BE2C (cell line): ENCODE measurements around the gene DLGAP4.

Experiments used
- DNase-seq: peaks from one replicate; pipeline ENCODE4 v3.0.0-alpha.2; 2020
- H3K27me3 ChIP-seq: fragments of 250-450 bp; sonication (Bioruptor Pico); 2 replicates; pipeline ENCODE4 v1.5.1; 2020; ENCODE audit warnings: mild to moderate bottlenecking
- H3K36me3 ChIP-seq: fragments of 250-450 bp; sonication (Bioruptor Pico); 2 replicates; pipeline ENCODE4 v1.5.1; 2020; ENCODE audit warnings: mild to moderate bottlenecking
- H3K4me1 ChIP-seq: fragments of 250-450 bp; sonication (Bioruptor Pico); 2 replicates; pipeline ENCODE4 v1.5.1; 2020
- H3K4me3 ChIP-seq: 2 replicates; pipeline ENCODE4 v1.5.1; 2011; ENCODE audit warnings: low read depth, low read length
- H3K9me3 ChIP-seq: fragments of 250-450 bp; sonication (Bioruptor Pico); 2 replicates; pipeline ENCODE4 v1.5.1; 2020
- TF ChIP-seq, protein P1 (sequence below): IDR thresholded peaks from 2 replicates; pipeline ENCODE4 v1.5.1; 2012; ENCODE audit warnings: mild to moderate bottlenecking, low read depth, low read length

The DLGAP4 gene

DNA sequence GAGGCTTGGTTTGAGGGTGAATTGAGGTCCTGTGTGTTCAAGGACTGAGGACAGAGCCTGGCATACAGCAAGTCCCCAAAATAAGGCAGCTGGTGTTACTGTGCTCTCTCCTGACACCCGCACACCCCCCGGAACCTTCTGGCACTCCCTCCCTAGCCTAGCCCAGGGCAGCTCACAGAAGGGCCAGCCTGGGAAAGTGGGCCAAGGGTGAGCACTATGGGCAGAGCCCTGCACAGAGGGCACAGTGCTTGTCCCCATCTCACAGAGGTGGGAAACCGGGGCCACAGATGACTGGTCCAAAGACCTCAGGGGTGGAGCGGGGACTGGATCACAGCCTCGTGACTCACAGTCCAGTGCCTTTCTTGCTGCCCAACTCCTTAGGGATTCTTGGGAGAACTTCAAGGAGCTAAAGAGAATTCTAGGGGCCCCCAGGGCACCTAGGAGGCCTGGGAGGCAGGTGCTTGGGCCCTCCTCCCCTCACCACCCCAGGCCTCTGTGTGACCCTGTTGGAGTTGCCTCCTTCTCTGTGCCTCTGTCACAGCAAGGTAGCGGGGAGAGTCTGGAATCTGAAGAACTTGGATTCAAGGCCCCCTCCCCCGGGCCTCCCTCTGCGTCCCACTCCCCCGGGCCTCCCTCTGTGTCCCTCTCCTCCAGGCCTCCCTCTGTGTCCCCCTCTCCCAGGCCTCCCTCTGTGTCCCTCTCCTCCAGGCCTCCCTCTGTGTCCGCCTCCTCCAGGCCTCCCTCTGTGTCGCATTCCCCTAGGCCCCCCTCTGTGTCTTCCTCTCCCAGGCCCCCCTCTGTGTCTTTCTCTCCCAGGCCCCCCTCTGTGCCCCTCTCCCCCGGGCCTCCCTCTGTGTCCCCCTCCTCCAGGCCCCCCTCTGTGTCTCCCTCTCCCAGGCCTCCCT is 13.5 kb downstream of the DLGAP4 start:
- Histone ChIP-seq H3K4me3 (no peak overlapping the region), H3K36me3 (no peaks in the 10 kb centered on the region), H3K9me3 (no peaks in the 10 kb centered on the region), H3K27me3 (no peaks in the 10 kb centered on the region), H3K4me1 (no peaks in the 10 kb centered on the region)
- no peak for DNase-seq
- TF ChIP-seq, protein P1, sequence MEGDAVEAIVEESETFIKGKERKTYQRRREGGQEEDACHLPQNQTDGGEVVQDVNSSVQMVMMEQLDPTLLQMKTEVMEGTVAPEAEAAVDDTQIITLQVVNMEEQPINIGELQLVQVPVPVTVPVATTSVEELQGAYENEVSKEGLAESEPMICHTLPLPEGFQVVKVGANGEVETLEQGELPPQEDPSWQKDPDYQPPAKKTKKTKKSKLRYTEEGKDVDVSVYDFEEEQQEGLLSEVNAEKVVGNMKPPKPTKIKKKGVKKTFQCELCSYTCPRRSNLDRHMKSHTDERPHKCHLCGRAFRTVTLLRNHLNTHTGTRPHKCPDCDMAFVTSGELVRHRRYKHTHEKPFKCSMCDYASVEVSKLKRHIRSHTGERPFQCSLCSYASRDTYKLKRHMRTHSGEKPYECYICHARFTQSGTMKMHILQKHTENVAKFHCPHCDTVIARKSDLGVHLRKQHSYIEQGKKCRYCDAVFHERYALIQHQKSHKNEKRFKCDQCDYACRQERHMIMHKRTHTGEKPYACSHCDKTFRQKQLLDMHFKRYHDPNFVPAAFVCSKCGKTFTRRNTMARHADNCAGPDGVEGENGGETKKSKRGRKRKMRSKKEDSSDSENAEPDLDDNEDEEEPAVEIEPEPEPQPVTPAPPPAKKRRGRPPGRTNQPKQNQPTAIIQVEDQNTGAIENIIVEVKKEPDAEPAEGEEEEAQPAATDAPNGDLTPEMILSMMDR, result no peak

DNA sequence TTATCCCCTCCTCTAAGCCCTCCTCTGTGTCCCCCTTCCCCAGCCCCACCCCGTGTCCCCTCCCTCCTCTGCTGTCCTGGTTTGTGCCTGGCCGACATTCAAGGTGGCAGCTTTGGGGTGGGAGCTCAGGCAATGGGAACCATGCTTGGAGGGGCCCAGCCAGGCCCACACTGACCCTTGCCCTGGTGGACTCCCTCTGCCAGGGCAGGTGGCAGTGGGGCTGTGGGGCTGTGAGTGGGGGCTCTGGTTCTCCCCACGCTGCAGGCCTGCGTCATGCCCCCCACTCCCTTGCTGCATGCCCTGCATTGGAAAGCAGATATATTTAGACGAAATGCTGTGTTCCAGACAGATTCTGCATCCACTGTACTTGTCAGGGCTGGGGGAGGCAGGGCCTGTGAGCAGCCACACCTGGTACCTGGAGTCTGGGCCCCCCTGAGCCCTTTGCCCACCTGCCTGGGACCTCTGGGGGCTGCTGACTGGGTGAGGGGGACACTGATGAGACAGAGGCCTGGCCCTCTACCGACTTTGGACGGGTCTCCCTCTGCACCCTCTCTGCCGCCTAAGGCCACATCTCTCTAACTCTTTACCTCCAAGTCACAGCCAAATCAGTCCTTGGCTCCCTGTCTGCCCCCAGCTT is 14.2 kb downstream of the DLGAP4 start:
- Histone ChIP-seq H3K9me3 (no peaks in the 10 kb centered on the region), H3K4me1 (no peaks in the 10 kb centered on the region), H3K36me3 (no peaks in the 10 kb centered on the region), H3K27me3 (no peaks in the 10 kb centered on the region), H3K4me3 (no peak overlapping the region)
- no peak for DNase-seq
- TF ChIP-seq, protein P1, result no peak

DNA sequence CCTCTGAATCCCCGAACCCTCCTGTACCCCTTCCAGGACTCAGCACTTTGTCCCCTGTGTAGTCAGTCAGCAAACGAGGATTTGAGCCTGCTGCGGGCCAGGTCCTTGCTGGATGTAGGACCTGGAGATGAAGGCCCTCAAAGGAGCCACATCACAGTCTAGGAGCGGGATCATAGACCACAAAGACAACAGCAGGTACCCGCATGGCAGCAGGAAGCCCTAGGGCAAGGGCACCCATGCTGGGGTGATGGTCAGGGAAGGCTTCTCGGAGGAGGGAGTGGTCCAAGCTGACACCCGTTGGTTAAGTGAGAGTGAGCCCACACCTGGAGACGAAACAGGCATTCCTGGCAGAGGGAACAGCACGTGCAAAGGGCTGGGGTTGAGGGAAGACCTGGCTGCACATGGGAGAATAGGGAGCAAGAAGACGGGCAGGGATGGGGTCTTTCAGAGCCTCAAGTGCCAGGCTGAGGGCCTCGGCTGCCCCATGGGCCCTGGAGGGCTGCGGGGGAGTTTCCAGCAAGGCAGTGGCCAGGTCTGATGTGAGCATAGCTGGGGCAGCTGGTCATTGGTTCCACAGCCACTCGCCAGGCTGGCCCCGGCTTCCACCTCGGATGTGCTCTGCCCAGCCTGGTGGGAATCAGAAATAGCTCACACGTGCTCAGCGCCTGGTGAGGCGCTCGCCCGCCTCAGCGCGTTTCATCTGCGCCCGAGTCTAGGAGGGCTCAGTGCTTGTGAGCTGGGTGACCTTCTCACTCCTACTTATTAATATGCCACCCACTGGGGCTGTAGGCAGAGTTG is 15.0 kb downstream of the DLGAP4 start:
- TF ChIP-seq, protein P1, result no peak
- H3K4me1 ChIP-seq, result no peaks in the 10 kb centered on the region
- no peak for DNase-seq

DNA sequence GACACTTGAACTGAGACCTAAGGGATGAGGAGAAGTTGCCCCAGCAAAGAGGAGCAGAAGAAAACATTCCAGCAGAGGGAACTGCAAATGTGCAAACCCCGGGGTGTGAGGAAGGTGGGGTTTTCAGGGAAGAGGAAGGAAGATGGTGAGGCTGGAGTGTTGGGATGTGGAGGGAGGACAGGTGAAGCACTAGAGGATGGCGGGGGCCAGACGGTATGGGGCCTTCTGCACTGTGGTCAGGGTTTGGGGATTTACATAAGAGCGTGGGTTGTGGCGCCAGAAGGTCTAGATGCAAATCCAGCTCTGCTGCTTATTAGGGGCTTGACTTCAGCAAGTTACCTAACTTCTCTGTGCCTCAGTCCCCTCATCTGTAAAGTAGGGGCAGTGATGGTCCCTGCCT is 16.0 kb downstream of the DLGAP4 start:
- DNase-seq, result no peak
- H3K9me3 ChIP-seq, result no peaks in the 10 kb centered on the region
- H3K36me3 ChIP-seq, result no peaks in the 10 kb centered on the region
- H3K27me3 ChIP-seq, result no peaks in the 10 kb centered on the region
- TF ChIP-seq, protein P1, result no peak
- H3K4me1 ChIP-seq, result no peaks in the 10 kb centered on the region
- no peak overlapping the region for H3K4me3 ChIP-seq

More for the DNA sequence above, 15.0 kb downstream of the DLGAP4 start:
- no peaks in the 10 kb centered on the region for H3K27me3 ChIP-seq
- no peaks in the 10 kb centered on the region for H3K9me3 ChIP-seq
- no peaks in the 10 kb centered on the region for H3K36me3 ChIP-seq
- no peak overlapping the region for H3K4me3 ChIP-seq

DNA sequence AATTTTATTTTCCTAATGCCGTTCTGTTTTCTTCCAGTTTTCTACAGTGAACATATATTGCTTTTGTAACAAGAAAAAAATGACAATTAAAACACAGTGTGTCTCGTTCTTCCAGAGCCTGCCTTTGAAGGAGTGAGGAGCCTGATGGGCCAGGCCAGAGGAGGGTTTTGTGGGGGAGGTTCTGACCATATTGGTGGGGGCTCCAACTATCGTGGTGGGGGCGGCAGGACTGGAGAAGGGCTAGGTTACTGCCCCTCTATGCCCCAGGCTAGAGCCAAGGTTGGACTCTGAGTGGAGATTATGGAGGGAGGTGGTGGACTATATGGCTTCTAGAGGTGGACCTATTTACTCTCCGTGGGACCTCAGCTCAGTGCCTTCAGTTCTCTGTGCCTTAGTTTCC is 24.0 kb downstream of the DLGAP4 start:
- no peaks in the 10 kb centered on the region for H3K9me3 ChIP-seq

More for the DNA sequence above, 24.0 kb downstream of the DLGAP4 start:
- no peak for DNase-seq
- H3K4me3 ChIP-seq, result no peak overlapping the region
- TF ChIP-seq, protein P1, result no peak
- no peaks in the 10 kb centered on the region for H3K36me3 ChIP-seq
- no peaks in the 10 kb centered on the region for H3K4me1 ChIP-seq
- H3K27me3 ChIP-seq, result no peaks in the 10 kb centered on the region
